ENCODE measurements around the gene ZNF648.
A peak's percentile ranks its signal among the peaks of the same experiment; 100 is the strongest.

Gene ZNF648

GRCh38 chr1:182064611-182065010 is 3.1 kb upstream of the ZNF648 start:
- no peak for DNase-seq (ENCODE audit: low read depth)
- in situ Hi-C loops (cut with HindIII; ENCODE audit: low sequenced_read_pairs): no loop called here
- no peak for TF ChIP-seq CTCF (IDR thresholded peaks at IDR 0.05; ENCODE audit: low read depth, low read length, missing control alignments)

GRCh38 chr1:182062223-182062622 is 711 bp upstream of the ZNF648 start:
- in situ Hi-C loops (cut with HindIII; ENCODE audit: low sequenced_read_pairs): no loop called here
- H3K4me3 ChIP-seq (ENCODE audit: low read depth, low read length): no peak overlapping the region
- TF ChIP-seq CTCF (IDR thresholded peaks at IDR 0.05; ENCODE audit: low read depth, low read length, missing control alignments): no peak
- DNase-seq (ENCODE audit: low read depth): no peak

More at GRCh38 chr1:182064611-182065010, 3.1 kb upstream of the ZNF648 start:
- H3K4me3 ChIP-seq (ENCODE audit: low read depth, low read length): no peak overlapping the region

- H3K4me3 ChIP-seq (ENCODE audit: low read depth, low read length): no peak overlapping the region
- no peak for TF ChIP-seq CTCF (IDR thresholded peaks at IDR 0.05; ENCODE audit: low read depth, low read length, missing control alignments)
- in situ Hi-C loops (cut with HindIII; ENCODE audit: low sequenced_read_pairs): no loop called here
- no peak for DNase-seq (ENCODE audit: low read depth)
Measured at GRCh38 chr1:182060877-182061276, 635 bp downstream of the ZNF648 start.

GRCh38 chr1:182059936-182060335 is 1.6 kb downstream of the ZNF648 start:
- in situ Hi-C loops (cut with HindIII; ENCODE audit: low sequenced_read_pairs): no loop called here
- no peak for DNase-seq (ENCODE audit: low read depth)

GRCh38 chr1:182056601-182057366 is 4.7 kb downstream of the ZNF648 start:
- no peak for DNase-seq (ENCODE audit: low read depth)
- no peak overlapping the region for H3K4me3 ChIP-seq (ENCODE audit: low read depth, low read length)
- TF ChIP-seq CTCF (IDR thresholded peaks at IDR 0.05; ENCODE audit: low read depth, low read length, missing control alignments): no peak
- in situ Hi-C loops (cut with HindIII; ENCODE audit: low sequenced_read_pairs): no loop called here

More at GRCh38 chr1:182059936-182060335, 1.6 kb downstream of the ZNF648 start:
- no peak for TF ChIP-seq CTCF (IDR thresholded peaks at IDR 0.05; ENCODE audit: low read depth, low read length, missing control alignments)
- no peak overlapping the region for H3K4me3 ChIP-seq (ENCODE audit: low read depth, low read length)

- no peak overlapping the region for H3K4me3 ChIP-seq (ENCODE audit: low read depth, low read length)
- in situ Hi-C loops (cut with HindIII; ENCODE audit: low sequenced_read_pairs): no loop called here
- DNase-seq (ENCODE audit: low read depth): no peak
- peak; percentile 42 for TF ChIP-seq CTCF (IDR thresholded peaks at IDR 0.05; ENCODE audit: low read depth, low read length, missing control alignments)
Measured at GRCh38 chr1:182054698-182055326, 6.7 kb downstream of the ZNF648 start.
